ENCODE measurements around the gene OXSM. TPM values are rescaled to one million over a fixed set of nuclear protein-coding genes. Genes with fewer than 3 reads are reported as not detected.

Gene OXSM
- total and polyA plus RNA-seq, 10 of the 15 experiments (the other 5 are each of a cell fraction or from before 2014, with no cell fraction given), result 12.9 to 37.5 (median 22.1) TPM

DNA sequence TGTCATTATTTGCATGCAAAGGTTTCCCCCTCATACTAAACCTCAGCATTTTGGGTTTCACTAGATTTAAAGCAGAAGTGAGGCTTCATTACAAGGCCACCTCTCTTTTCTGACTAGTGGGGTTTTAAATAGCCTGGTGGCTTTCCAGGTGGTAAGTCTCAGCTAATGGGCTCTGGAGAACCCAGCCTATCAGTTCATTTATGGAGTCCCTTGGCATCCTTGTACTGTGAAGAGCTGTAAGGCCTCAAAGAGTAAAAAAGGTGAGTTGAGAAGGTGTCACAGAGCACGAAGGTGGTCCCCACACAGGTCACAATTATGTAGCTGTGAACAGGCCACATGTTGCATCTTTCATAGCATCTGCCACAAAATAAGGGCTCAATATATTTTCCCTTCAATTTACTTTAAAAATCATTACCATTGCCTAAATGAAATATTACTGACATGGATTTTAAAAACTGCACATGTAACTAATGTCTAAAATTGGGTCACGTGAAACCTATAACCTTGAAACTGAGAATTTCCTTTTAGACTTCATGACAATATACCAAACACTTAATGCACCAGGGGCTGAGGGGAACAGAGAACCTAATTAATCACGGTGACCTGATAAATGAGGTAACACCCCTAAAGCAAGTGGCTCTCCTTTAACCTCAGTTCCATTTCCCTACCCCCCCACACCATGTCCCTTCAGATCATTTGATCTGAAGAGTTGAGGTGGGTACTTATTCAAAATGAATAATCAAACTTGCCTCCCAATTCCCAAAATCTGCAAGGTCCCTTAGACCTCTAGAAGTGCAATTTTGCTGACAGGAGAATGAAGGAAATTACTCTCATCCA lies 7.9 kb upstream of the OXSM start (continued):
- TF ChIP-seq, protein P1, sequence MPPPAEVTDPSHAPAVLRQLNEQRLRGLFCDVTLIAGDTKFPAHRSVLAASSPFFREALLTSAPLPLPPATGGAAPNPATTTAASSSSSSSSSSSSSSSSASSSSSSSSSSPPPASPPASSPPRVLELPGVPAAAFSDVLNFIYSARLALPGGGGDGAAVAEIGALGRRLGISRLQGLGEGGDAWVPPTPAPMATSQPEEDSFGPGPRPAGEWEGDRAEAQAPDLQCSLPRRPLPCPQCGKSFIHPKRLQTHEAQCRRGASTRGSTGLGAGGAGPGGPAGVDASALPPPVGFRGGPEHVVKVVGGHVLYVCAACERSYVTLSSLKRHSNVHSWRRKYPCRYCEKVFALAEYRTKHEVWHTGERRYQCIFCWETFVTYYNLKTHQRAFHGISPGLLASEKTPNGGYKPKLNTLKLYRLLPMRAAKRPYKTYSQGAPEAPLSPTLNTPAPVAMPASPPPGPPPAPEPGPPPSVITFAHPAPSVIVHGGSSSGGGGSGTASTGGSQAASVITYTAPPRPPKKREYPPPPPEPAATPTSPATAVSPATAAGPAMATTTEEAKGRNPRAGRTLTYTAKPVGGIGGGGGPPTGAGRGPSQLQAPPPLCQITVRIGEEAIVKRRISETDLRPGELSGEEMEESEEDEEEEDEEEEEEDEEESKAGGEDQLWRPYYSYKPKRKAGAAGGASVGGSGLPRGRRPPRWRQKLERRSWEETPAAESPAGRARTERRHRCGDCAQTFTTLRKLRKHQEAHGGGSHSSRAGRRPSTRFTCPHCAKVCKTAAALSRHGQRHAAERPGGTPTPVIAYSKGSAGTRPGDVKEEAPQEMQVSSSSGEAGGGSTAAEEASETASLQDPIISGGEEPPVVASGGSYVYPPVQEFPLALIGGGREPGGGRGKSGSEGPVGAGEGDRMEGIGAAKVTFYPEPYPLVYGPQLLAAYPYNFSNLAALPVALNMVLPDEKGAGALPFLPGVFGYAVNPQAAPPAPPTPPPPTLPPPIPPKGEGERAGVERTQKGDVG (CRISPR knock-in tag; IDR thresholded peaks at IDR 0.05), result no peak
- TF ChIP-seq HDGF (IDR thresholded peaks at IDR 0.05) (no peak), FOXK2 (IDR thresholded peaks at IDR 0.05) (no peak), SIX5 (IDR thresholded peaks at IDR 0.05; ENCODE audit: low read depth, low read length, severe bottlenecking) (no peak), MYC (IDR thresholded peaks at IDR 0.05; ENCODE audit: insufficient read depth, insufficient read length, insufficient replicate concordance, low read length, severe bottlenecking) (no peak), DPF2 (IDR thresholded peaks at IDR 0.05) (0 out of 2 replicates have a peak, but pooled peaks have one; percentile 41), TARDBP (IDR thresholded peaks at IDR 0.05; ENCODE audit: borderline replicate concordance) (no peak), IKZF1 (conservative IDR thresholded peaks at IDR 0.05) (peak; percentile 22; the same call in 1 of the 2 replicates), CBX3 (IDR thresholded peaks at IDR 0.05; ENCODE audit: borderline replicate concordance, low read depth) (no peak), BACH1 (IDR thresholded peaks at IDR 0.05; ENCODE audit: borderline replicate concordance) (peak; percentile 28; the same call in 1 of the 2 replicates), SP1 (IDR thresholded peaks at IDR 0.05; ENCODE audit: low read depth, low read length) (no peak), EP300 (IDR thresholded peaks at IDR 0.05; ENCODE audit: borderline replicate concordance in 1 of 2, control insufficient read depth in 1 of 2, low read depth in 2 of 2, low read length in 2 of 2) (peak; percentile 20 to 47; a peak in 1 of 4 replicates), GABPA (IDR thresholded peaks at IDR 0.05; ENCODE audit: low read depth) (no peak), CHD2 (IDR thresholded peaks at IDR 0.05; ENCODE audit: borderline replicate concordance, low read depth, low read length) (no peak), TCF12 (IDR thresholded peaks at IDR 0.05; ENCODE audit: low read depth, low read length) (peak; percentile 39; the same call in 1 of the 2 replicates), RBBP5 (conservative IDR thresholded peaks at IDR 0.05) (no peak), RFX5 (IDR thresholded peaks at IDR 0.05; ENCODE audit: low read depth, low read length) (no peak), SREBF1 (IDR thresholded peaks at IDR 0.05; ENCODE audit: low read length) (no peak)
- TF ChIP-seq, protein P2, sequence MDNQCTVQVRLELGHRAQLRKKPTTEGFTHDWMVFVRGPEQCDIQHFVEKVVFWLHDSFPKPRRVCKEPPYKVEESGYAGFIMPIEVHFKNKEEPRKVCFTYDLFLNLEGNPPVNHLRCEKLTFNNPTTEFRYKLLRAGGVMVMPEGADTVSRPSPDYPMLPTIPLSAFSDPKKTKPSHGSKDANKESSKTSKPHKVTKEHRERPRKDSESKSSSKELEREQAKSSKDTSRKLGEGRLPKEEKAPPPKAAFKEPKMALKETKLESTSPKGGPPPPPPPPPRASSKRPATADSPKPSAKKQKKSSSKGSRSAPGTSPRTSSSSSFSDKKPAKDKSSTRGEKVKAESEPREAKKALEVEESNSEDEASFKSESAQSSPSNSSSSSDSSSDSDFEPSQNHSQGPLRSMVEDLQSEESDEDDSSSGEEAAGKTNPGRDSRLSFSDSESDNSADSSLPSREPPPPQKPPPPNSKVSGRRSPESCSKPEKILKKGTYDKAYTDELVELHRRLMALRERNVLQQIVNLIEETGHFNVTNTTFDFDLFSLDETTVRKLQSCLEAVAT (IDR thresholded peaks at IDR 0.05), result 0 out of 2 replicates have a peak, but pooled peaks have one; percentile 31
- TF ChIP-seq, protein P3, sequence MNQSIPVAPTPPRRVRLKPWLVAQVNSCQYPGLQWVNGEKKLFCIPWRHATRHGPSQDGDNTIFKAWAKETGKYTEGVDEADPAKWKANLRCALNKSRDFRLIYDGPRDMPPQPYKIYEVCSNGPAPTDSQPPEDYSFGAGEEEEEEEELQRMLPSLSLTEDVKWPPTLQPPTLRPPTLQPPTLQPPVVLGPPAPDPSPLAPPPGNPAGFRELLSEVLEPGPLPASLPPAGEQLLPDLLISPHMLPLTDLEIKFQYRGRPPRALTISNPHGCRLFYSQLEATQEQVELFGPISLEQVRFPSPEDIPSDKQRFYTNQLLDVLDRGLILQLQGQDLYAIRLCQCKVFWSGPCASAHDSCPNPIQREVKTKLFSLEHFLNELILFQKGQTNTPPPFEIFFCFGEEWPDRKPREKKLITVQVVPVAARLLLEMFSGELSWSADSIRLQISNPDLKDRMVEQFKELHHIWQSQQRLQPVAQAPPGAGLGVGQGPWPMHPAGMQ (IDR thresholded peaks at IDR 0.05; ENCODE audit: borderline replicate concordance), result no peak
- TF ChIP-seq, protein P4, sequence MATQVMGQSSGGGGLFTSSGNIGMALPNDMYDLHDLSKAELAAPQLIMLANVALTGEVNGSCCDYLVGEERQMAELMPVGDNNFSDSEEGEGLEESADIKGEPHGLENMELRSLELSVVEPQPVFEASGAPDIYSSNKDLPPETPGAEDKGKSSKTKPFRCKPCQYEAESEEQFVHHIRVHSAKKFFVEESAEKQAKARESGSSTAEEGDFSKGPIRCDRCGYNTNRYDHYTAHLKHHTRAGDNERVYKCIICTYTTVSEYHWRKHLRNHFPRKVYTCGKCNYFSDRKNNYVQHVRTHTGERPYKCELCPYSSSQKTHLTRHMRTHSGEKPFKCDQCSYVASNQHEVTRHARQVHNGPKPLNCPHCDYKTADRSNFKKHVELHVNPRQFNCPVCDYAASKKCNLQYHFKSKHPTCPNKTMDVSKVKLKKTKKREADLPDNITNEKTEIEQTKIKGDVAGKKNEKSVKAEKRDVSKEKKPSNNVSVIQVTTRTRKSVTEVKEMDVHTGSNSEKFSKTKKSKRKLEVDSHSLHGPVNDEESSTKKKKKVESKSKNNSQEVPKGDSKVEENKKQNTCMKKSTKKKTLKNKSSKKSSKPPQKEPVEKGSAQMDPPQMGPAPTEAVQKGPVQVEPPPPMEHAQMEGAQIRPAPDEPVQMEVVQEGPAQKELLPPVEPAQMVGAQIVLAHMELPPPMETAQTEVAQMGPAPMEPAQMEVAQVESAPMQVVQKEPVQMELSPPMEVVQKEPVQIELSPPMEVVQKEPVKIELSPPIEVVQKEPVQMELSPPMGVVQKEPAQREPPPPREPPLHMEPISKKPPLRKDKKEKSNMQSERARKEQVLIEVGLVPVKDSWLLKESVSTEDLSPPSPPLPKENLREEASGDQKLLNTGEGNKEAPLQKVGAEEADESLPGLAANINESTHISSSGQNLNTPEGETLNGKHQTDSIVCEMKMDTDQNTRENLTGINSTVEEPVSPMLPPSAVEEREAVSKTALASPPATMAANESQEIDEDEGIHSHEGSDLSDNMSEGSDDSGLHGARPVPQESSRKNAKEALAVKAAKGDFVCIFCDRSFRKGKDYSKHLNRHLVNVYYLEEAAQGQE (IDR thresholded peaks at IDR 0.05; ENCODE audit: low read depth, low read length), result no peak
